SJCRH30 (cell line): ENCODE results near the gene SPOCK1. TPM values are rescaled to one million over a fixed set of nuclear protein-coding genes. Genes with fewer than 3 reads are reported as not detected.

ENCODE experiments used
- DNase-seq, 2 experiments: peaks; one replicate each; pipeline ENCODE4 v3.0.0-alpha.2; 2015 to 2020
- H3K27ac ChIP-seq: fragments of 250-450 bp; sonication (Bioruptor Pico); 2 replicates; pipeline ENCODE4 v1.5.1; 2020; ENCODE audit warnings: mild to moderate bottlenecking, moderate library complexity
- H3K27me3 ChIP-seq: fragments of 250-450 bp; sonication (Bioruptor Pico); 2 replicates; pipeline ENCODE4 v1.5.1; 2020; ENCODE audit warnings: mild to moderate bottlenecking, moderate library complexity
- H3K36me3 ChIP-seq: fragments of 250-450 bp; sonication (Bioruptor Pico); 2 replicates; pipeline ENCODE4 v1.5.1; 2020; ENCODE audit warnings: mild to moderate bottlenecking, moderate library complexity
- H3K4me1 ChIP-seq: fragments of 250-450 bp; sonication (Bioruptor Pico); 2 replicates; pipeline ENCODE4 v1.5.1; 2020; ENCODE audit warnings: mild to moderate bottlenecking, moderate library complexity
- H3K4me3 ChIP-seq: fragments of 250-450 bp; sonication (Bioruptor Pico); 2 replicates; pipeline ENCODE4 v1.5.1; 2020; ENCODE audit warnings: mild to moderate bottlenecking, moderate library complexity
- H3K9me3 ChIP-seq: fragments of 250-450 bp; sonication (Bioruptor Pico); replicated peaks from 2 replicates; pipeline ENCODE4 v1.5.1; 2020; ENCODE audit warnings: mild to moderate bottlenecking, moderate library complexity
- total RNA-seq: library from RNA; depleted of rRNA; stranded (reverse); fragments of >200 nt; shearing (Covaris generic); gene quantifications from 2 replicates; pipeline ENCODE4 v1.2.3, GENCODE V29; 2014

SPOCK1 gene
- total RNA-seq, 1 experiment from 2014 or later, result 0.06 TPM

DNA sequence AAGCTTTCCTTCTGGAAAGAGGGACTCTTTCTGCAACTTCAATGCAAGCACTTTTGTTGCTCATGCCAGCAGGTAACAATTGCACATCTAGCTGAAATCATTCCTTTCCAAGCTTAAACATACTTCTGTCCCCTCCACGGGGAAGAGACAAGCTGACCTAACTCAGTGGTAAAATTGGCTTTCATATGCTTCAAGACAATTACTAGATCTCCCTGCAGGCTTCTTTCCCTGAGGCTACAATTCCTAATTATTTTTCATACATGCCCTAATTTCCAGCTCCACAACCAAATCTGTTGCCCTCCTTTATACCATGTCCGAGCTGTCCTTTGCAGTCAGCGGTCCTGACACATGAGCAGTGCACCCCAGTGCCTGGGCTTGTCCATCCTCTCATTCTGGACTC, 324.9 kb downstream of the SPOCK1 start:
- H3K36me3 ChIP-seq, result no peaks in the 10 kb centered on the region
- no peak overlapping the region for H3K4me3 ChIP-seq
- DNase-seq, result no peak
- H3K27ac ChIP-seq, result no peak overlapping the region
- peaks cover 2% of the 10 kb centered on the region; the same call in 1 of the 2 replicates for H3K4me1 ChIP-seq
- peaks cover 2% of the 10 kb centered on the region; the same call in 1 of the 2 replicates for H3K9me3 ChIP-seq
- no peaks in the 10 kb centered on the region for H3K27me3 ChIP-seq

DNA sequence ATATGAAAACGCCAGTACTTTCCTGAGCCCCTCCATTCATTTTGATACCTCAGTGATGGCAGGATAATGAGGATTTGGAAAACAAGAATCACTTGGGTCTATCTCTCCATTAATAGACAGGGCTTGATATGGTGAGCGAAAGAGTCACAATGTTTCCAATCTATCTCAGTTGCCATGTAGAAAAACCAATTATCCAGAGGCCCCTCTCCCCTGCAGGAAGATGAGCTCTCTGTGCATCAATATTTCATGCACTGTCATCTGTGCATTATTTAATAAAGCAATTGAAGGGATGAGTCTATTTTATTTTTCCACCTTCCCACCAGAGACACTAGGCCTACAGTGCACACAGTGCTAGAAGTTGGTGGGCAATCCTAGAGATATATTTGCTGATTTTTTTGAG, 326.9 kb downstream of the SPOCK1 start:
- Histone ChIP-seq H3K4me3 (no peak overlapping the region), H3K36me3 (no peaks in the 10 kb centered on the region), H3K27ac (no peak overlapping the region), H3K27me3 (no peaks in the 10 kb centered on the region), H3K4me1 (peaks cover 2% of the 10 kb centered on the region; the same call in 1 of the 2 replicates), H3K9me3 (peaks cover 2% of the 10 kb centered on the region; the same call in 1 of the 2 replicates)
- no peak for DNase-seq

DNA sequence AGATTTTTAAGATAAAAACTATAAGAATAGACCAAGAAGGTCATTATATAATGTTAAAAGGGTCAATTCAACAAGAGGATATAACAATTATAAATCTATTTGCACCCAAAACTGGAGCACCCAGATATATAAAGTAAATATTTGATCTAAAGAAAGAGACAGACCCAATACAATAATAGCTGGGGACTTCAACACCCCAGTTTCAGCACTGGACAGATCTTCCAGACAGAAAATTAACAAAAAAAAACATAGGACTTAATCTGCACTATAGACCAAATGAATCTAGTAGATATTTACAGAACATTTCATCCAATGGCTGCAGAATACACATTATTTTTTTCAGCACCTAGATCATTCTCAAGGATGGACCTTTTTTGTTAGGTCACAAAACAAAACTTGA, 331.9 kb downstream of the SPOCK1 start:
- Histone ChIP-seq H3K27me3 (no peaks in the 10 kb centered on the region), H3K4me3 (no peak overlapping the region), H3K27ac (no peak overlapping the region), H3K36me3 (no peaks in the 10 kb centered on the region), H3K9me3 (0 out of 2 replicates have a peak, but pooled peaks cover 2% of the 10 kb centered on the region), H3K4me1 (peaks cover 2% of the 10 kb centered on the region; the same call in 1 of the 2 replicates)
- DNase-seq, result no peak

DNA sequence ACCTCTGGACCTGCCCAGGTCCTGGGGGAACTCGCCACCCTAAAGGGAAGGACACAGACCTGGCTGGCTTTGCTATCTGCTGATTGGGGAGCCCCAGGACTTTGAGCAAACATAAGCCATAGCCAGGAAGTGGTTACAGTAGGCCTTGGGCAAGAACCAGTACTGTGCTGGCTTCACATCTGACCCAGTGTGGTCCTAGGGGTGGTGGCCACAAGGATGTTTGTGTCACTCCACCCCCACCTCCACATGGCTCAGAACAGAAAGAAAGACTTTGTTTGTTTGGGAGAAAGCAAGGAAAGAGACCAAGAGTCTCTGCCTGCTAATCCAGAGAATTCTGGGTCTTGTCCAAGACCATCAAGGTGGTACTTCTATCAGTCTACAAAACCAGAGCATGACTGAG, 334.2 kb downstream of the SPOCK1 start:
- Histone ChIP-seq H3K4me3 (no peak overlapping the region), H3K27ac (no peak overlapping the region), H3K9me3 (0 out of 2 replicates have a peak, but pooled peaks cover 2% of the 10 kb centered on the region), H3K36me3 (no peaks in the 10 kb centered on the region), H3K27me3 (no peaks in the 10 kb centered on the region), H3K4me1 (no peaks in the 10 kb centered on the region)
- no peak for DNase-seq

DNA sequence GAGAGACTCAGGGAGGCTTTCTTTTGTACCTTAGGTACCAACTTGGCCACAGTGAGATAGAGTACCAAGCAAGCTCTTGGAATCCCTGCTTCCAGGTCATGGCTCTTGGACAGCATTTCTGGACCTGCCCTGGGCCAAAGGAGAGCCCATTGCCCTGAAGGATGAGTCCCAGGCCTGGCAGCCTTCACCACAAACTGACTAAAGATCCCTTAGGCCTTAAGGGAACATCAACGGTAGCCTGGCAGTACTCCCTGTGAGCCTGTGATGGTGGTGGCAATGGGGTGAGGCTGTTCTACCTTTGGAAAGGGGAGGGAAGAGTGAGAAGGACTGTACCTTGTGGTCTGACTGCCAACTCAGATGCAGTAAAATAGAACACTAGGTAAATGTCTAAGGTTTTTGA, 334.6 kb downstream of the SPOCK1 start:
- Histone ChIP-seq H3K36me3 (no peaks in the 10 kb centered on the region), H3K27me3 (no peaks in the 10 kb centered on the region), H3K27ac (no peak overlapping the region), H3K4me3 (no peak overlapping the region), H3K4me1 (no peaks in the 10 kb centered on the region), H3K9me3 (no peaks in the 10 kb centered on the region)
- no peak for DNase-seq

DNA sequence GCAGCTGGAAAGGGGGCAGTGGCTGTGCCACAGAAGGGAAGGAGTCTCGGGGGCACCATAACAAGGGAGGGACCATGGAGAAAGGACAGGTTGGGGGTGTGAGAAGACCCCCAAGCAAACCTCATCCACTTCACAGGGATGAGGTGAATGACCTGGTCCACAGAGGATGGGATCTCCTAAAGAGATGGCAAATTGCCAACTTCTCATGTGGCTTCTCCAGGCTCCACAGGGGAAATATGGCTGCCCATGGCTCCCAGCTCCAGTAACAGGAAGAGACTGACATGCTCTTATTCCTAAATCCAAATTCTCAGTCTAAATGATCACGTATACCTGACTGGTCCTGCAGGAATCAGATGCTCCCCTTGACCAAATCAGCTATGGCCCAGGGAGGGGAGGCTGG, 340.4 kb downstream of the SPOCK1 start:
- Histone ChIP-seq H3K4me3 (no peak overlapping the region), H3K27ac (no peak overlapping the region), H3K36me3 (no peaks in the 10 kb centered on the region), H3K4me1 (no peaks in the 10 kb centered on the region), H3K9me3 (no peaks in the 10 kb centered on the region), H3K27me3 (no peaks in the 10 kb centered on the region)
- no peak for DNase-seq

DNA sequence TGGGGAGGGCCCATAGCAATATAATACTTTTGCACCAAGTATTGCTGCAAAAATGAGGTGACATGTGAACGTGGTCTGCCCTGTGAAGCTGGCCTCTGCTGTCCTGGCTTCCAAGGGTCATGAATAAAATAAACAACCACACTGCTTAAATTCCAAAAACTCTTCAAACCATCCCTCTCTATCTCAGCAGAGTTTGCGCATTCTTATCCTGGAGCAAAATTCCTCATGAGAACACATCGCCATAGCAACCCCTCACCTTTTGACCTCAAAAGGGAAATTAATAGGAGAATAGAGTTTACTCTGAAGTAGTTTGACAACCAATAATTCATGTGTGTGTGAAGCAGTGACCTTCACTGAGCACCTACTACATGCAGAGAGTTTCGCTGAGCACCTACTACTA, 342.9 kb downstream of the SPOCK1 start:
- H3K4me3 ChIP-seq, result no peak overlapping the region
- no peaks in the 10 kb centered on the region for H3K27me3 ChIP-seq
- no peak for DNase-seq
- no peaks in the 10 kb centered on the region for H3K4me1 ChIP-seq
- H3K9me3 ChIP-seq, result no peaks in the 10 kb centered on the region
- no peak overlapping the region for H3K27ac ChIP-seq
- H3K36me3 ChIP-seq, result no peaks in the 10 kb centered on the region

DNA sequence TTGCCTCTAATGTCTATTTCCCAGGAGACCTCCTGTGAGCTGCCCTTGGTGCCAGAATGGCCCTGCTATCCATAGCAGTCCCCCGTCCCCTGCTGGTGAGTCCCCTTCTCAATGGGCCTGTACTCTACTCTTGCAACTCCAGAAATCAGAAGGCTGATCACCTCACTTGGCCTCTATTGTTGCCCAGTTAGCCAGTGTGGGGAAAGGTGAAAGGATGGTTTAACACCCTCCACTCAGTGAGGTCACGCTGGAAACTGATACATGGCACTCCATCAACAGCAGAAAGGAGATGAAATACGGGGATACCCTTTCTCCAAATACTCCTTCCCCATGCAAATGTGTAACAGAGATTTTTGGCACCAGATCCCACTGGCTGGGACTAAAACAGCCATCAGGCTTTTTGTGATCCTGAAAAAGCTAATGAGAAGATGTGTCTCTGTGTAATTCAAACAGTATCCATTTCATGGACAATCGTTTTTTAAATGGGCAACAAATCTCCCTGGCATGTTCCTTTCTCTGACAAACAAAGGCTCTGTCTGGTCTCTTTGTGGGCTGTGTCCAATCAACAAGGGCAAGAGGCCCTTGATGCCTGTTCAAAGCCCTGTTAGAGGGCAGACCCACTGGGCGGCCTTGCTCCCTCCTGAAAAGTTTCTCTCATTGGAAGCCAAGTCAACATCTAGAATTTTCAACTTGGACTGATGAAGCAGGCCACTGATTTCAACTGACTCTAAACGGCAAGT, 343.7 kb downstream of the SPOCK1 start:
- Histone ChIP-seq H3K27me3 (no peaks in the 10 kb centered on the region), H3K4me1 (no peaks in the 10 kb centered on the region), H3K27ac (no peak overlapping the region), H3K4me3 (no peak overlapping the region), H3K9me3 (no peaks in the 10 kb centered on the region), H3K36me3 (no peaks in the 10 kb centered on the region)
- no peak for DNase-seq

DNA sequence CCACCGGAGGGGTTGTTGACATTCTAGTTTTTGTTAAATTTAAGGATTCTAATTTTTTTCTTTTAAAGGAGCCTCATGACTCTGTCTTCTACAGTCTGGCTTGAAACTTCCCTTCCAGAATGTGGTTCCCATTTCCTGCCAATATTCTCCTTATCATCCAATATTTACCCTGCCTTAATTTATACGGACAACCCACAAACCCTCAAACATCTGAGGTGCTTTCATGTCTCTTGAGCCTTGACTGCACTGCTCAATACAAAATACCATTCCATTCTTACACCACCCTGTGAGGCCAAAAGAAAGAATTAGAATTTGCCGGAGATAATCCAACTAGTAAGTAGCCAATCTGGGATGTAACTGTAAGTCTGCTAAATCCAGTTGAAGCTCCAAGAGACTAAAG, 346.5 kb downstream of the SPOCK1 start:
- H3K9me3 ChIP-seq, result no peaks in the 10 kb centered on the region
- no peak for DNase-seq
- no peaks in the 10 kb centered on the region for H3K36me3 ChIP-seq
- H3K4me1 ChIP-seq, result no peaks in the 10 kb centered on the region
- H3K4me3 ChIP-seq, result no peak overlapping the region
- no peaks in the 10 kb centered on the region for H3K27me3 ChIP-seq
- no peak overlapping the region for H3K27ac ChIP-seq

DNA sequence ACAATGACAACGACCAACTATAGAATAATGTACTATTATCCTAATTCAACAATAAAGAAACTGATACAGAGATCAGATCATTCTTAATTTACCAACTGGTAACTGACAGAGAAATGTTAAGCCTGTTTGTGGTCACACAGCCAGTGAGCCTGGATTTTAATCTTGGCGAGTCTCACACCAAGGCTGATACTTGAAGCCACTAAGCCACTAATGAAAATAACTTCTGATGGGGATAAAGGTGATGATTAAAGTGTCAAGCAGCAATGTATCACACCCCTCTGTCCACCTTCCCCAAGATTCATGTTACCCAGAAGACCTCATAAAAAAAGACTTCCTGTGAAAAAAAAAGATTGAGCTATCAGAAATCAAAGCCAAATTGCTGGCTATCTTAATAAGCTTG, 350.5 kb downstream of the SPOCK1 start:
- Histone ChIP-seq H3K4me1 (no peaks in the 10 kb centered on the region), H3K36me3 (no peaks in the 10 kb centered on the region), H3K27me3 (no peaks in the 10 kb centered on the region), H3K27ac (no peak overlapping the region), H3K4me3 (no peak overlapping the region), H3K9me3 (no peaks in the 10 kb centered on the region)
- DNase-seq, result no peak

DNA sequence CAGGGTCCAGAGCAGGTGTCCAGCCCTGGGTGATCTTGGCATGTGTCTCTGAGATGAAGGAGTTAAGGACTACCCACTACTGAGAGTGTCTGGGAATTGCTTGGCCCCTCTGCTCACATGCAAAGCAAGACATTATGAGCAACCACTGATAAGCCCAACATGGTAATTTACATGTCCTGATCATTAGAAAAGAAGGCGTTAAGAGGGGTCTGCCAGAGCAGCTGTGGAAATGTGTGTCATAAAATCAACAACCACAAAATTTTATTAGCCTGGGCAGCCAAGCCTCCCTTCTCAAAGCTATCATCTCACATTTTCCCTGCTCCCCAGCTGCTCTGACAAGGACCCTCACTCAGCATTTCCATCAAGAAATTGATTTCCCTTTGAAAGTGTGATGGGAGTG, 351.0 kb downstream of the SPOCK1 start:
- Histone ChIP-seq H3K27ac (no peak overlapping the region), H3K36me3 (no peaks in the 10 kb centered on the region), H3K4me1 (no peaks in the 10 kb centered on the region), H3K9me3 (no peaks in the 10 kb centered on the region), H3K27me3 (no peaks in the 10 kb centered on the region), H3K4me3 (no peak overlapping the region)
- DNase-seq, result peak in 1 of 2 experiments; percentile 9

DNA sequence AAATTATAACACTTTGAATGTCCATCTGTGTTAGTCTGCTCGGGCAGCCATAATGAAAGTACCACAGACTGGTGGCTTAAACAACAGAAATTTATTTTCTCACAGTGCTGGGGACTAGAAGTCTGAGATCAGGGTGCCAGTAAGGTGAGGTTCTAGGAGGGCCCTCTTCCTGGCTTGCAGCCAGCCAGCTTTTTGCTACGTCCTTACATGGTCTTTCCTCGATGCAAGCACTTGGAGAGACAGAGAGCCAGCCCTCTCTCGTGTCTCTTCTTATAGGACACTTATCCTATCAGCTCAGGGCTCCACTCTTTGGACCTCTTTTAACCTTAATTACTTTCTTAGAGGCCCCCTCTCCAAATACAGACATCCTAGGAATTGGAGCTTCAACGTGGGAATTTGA, 351.8 kb downstream of the SPOCK1 start:
- no peaks in the 10 kb centered on the region for H3K4me1 ChIP-seq
- DNase-seq, result no peak
- no peaks in the 10 kb centered on the region for H3K36me3 ChIP-seq
- H3K4me3 ChIP-seq, result no peak overlapping the region
- peaks cover 4% of the 10 kb centered on the region; the same call in 1 of the 2 replicates for H3K27me3 ChIP-seq
- H3K27ac ChIP-seq, result no peak overlapping the region
- H3K9me3 ChIP-seq, result no peaks in the 10 kb centered on the region

DNA sequence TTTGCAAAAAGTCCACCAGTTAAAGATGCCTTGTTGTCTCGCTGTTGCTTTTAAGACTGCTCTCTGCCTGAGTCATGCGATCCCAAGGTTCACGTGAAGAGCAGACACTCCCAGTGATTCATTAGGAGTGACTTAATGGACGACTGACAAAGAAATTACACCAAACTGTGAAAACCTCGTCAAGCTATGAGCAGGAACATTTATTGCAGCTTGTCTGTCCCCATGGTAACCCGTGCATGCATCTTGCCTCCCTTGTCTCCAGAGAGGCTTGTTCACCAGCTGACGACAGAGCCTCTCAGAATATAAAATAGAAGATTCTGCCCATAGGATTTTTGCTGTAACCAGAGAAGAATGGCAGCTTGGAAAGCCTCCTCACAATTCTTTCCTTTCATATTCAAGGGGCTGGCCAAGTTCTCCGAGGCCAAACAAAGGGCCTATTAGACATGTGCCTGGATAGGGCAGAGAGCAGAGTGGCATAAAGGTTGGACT, 352.7 kb downstream of the SPOCK1 start:
- DNase-seq, result peak in 1 of 2 experiments; percentile 20
- Histone ChIP-seq H3K9me3 (no peaks in the 10 kb centered on the region), H3K27ac (no peak overlapping the region), H3K4me3 (no peak overlapping the region), H3K4me1 (no peaks in the 10 kb centered on the region), H3K36me3 (no peaks in the 10 kb centered on the region), H3K27me3 (peaks cover 4% of the 10 kb centered on the region; the same call in 1 of the 2 replicates)

DNA sequence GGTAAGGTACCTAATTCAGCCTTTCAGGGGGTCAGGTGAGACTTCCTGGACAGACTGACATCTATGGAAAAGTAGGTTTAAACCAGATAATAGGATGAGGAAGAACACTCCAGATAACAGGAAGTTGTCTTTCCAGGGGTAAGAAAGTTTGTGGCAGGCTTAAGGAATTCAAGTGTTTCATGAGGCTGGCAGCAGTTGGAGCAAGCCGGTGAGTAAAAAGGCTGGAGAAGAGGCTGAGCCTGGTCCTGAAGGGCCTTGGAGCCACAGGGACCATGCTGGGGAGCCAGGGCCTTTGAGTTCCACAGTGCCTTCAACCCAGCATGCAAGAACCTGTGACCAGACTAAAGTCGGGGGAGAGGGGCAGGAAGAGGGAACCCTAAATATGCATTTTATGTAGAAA, 353.4 kb downstream of the SPOCK1 start:
- no peak overlapping the region for H3K27ac ChIP-seq
- H3K4me1 ChIP-seq, result no peaks in the 10 kb centered on the region

DNA sequence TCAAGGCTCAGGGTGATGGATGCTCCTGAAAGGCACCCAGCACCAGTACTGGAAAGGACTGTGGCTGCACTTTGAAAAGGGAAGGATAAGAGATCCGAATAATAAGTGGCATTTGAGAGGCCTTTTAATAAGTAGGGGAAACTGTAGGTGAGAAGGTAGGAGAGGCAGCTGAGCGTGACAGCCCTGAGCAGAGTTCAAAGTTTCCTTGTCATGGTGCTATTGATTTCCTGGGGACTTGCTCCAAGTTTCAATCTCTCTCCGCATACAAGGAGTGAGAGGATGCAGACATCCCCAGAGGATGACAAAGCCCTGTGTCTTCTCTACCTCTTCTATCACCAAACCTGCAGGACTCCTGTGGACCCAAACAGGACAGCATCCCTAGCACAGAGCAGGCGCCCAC, 354.5 kb downstream of the SPOCK1 start:
- no peaks in the 10 kb centered on the region for H3K9me3 ChIP-seq
- DNase-seq, result no peak
- no peaks in the 10 kb centered on the region for H3K36me3 ChIP-seq
- no peaks in the 10 kb centered on the region for H3K4me1 ChIP-seq
- peaks cover 4% of the 10 kb centered on the region; the same call in 1 of the 2 replicates for H3K27me3 ChIP-seq
- no peak overlapping the region for H3K27ac ChIP-seq
- no peak overlapping the region for H3K4me3 ChIP-seq

More for the DNA sequence above, 353.4 kb downstream of the SPOCK1 start:
- no peak overlapping the region for H3K4me3 ChIP-seq
- no peak for DNase-seq
- no peaks in the 10 kb centered on the region for H3K36me3 ChIP-seq
- no peaks in the 10 kb centered on the region for H3K9me3 ChIP-seq
- peaks cover 4% of the 10 kb centered on the region; the same call in 1 of the 2 replicates for H3K27me3 ChIP-seq
